H1 (cell line): Measurements from ENCODE around the gene KCTD21. TPM values are rescaled to one million over a fixed set of nuclear protein-coding genes. Genes with fewer than 3 reads are reported as not detected.

Experiments used
- CTCF ChIA-PET: fragments of 300-600 bp; sonication (Branson Sonifier 250); formaldehyde crosslinking; loops from one replicate; lab custom pipeline; 2021; ENCODE audit not compliant: partially characterized antibody; lab: Charles Lee
- POLR2A ChIA-PET: fragments of 300-600 bp; sonication (Branson Sonifier 250); formaldehyde crosslinking; loops from one replicate; lab custom pipeline; 2021; ENCODE audit warnings: inconsistent platforms; ENCODE audit not compliant: partially characterized antibody; lab: Charles Lee
- DNase-seq, 2 experiments: peaks; one replicate each; pipeline versions ENCODE4 v3.0.0 to v3.0.0-alpha.2; 2010 to 2022; ENCODE audit warnings: low spot score in 2 of 2, low read depth in 1 of 2, mixed read lengths in 1 of 2
- FAIRE-seq: peaks from 2 replicates; lab custom pipeline; 2011; peaks lifted over from hg19 to GRCh38; lab: Jason Lieb, UNC
- H2AFZ ChIP-seq: 2 replicates; pipeline ENCODE4 v1.8.1; 2012; ENCODE audit warnings: low read length, inconsistent platforms
- H2AK5ac ChIP-seq: 2 replicates; pipeline ENCODE4 v1.6.1; 2013; ENCODE audit warnings: low read depth, low read length
- H2BK120ac ChIP-seq: replicated peaks from 2 replicates; pipeline ENCODE3; 2013; ENCODE audit warnings: low read depth, low read length, inconsistent platforms
- H2BK12ac ChIP-seq: 2 replicates; pipeline ENCODE4 v1.6.1; 2013; ENCODE audit warnings: low read depth, low read length
- H2BK15ac ChIP-seq: 2 replicates; pipeline ENCODE4 v1.6.1; 2013; ENCODE audit warnings: low read length
- H2BK20ac ChIP-seq: 2 replicates; pipeline ENCODE4 v1.6.1; 2013; ENCODE audit warnings: low read length
- H2BK5ac ChIP-seq: 2 replicates; pipeline ENCODE4 v1.6.1; 2013; ENCODE audit warnings: low read depth, low read length
- H3K14ac ChIP-seq: 2 replicates; pipeline ENCODE4 v1.6.1; 2013; ENCODE audit warnings: inconsistent platforms; ENCODE audit not compliant: insufficient read length
- H3K18ac ChIP-seq: 2 replicates; pipeline ENCODE4 v1.6.1; 2013; ENCODE audit warnings: low read length; ENCODE audit errors: extremely low read depth
- H3K23ac ChIP-seq: 2 replicates; pipeline ENCODE4 v1.6.1; 2013; ENCODE audit warnings: inconsistent platforms; ENCODE audit not compliant: insufficient read length
- H3K23me2 ChIP-seq: 2 replicates; pipeline ENCODE4 v1.6.1; 2013; ENCODE audit warnings: low read depth, low read length
- H3K27ac ChIP-seq: 2 replicates; pipeline ENCODE4 v1.6.1; 2011; ENCODE audit warnings: low read depth, low read length, inconsistent platforms
- H3K27me3 ChIP-seq, 4 experiments: replicated peaks in 1 of 4; 1 replicate in 1 of 4; 2 replicates in 3 of 4; pipeline versions ENCODE4 v1.6.1 to v1.8.1; 2011 to 2013; ENCODE audit warnings: low read length in 3 of 4, mild to moderate bottlenecking in 3 of 4, inconsistent platforms in 2 of 4, mixed read lengths in 2 of 4, moderate library complexity in 1 of 4; ENCODE audit not compliant: control insufficient read depth in 3 of 4, insufficient read depth in 3 of 4; ENCODE audit errors: extremely low read depth in 1 of 4
- H3K36me3 ChIP-seq, 4 experiments: 2 replicates each; pipeline versions ENCODE4 v1.6.1 to v1.8.1; 2011 to 2013; ENCODE audit warnings: mild to moderate bottlenecking in 4 of 4, low read length in 3 of 4, moderate library complexity in 2 of 4, control low read depth in 1 of 4, inconsistent platforms in 1 of 4; ENCODE audit not compliant: insufficient read depth in 4 of 4, control insufficient read depth in 2 of 4
- H3K4ac ChIP-seq: replicated peaks from 2 replicates; pipeline ENCODE3; 2013; ENCODE audit warnings: low read length, low read depth, mixed read lengths, inconsistent platforms; ENCODE audit not compliant: insufficient read length
- H3K4me1 ChIP-seq, 4 experiments: replicated peaks in 1 of 4; 1 replicate in 1 of 4; 2 replicates in 3 of 4; pipeline versions ENCODE4 v1.6.1 to v1.8.1; 2011 to 2013; ENCODE audit warnings: low read length in 3 of 4, inconsistent platforms in 2 of 4, mixed read lengths in 1 of 4; ENCODE audit not compliant: insufficient read depth in 4 of 4, control insufficient read depth in 3 of 4
- H3K4me2 ChIP-seq, 2 experiments: 2 replicates each; pipeline versions ENCODE4 v1.6.1 to v1.8.1; 2011 to 2013; ENCODE audit warnings: low read depth in 2 of 2, low read length in 2 of 2, control low read depth in 1 of 2, inconsistent platforms in 1 of 2, mild to moderate bottlenecking in 1 of 2; ENCODE audit not compliant: insufficient read depth in 1 of 2
- H3K4me3 ChIP-seq, 4 experiments: fragments of 200-600, 300-600 bp in 1 of 4; sonication (generic), shearing (Covaris generic), sonication (Bioruptor Twin) in 1 of 4; 2 replicates each; pipeline versions ENCODE4 v1.5.1 to v1.8.1; 2011 to 2016; ENCODE audit warnings: low read length in 4 of 4, low read depth in 3 of 4, control low read depth in 2 of 4, inconsistent platforms in 2 of 4, mild to moderate bottlenecking in 2 of 4, mixed read lengths in 1 of 4, moderate library complexity in 1 of 4; ENCODE audit not compliant: insufficient read depth in 2 of 4; ENCODE audit errors: extremely low read depth in 1 of 4
- H3K56ac ChIP-seq: replicated peaks from 2 replicates; pipeline ENCODE3; 2013; ENCODE audit warnings: low read depth, mild to moderate bottlenecking, mixed read lengths, low read length, inconsistent platforms; ENCODE audit not compliant: insufficient read length
- H3K79me1 ChIP-seq: 2 replicates; pipeline ENCODE4 v1.6.1; 2013; ENCODE audit warnings: low read depth, low read length, control low read depth
- H3K79me2 ChIP-seq, 2 experiments: 2 replicates each; pipeline versions ENCODE4 v1.6.1 to v1.8.1; 2012 to 2013; ENCODE audit warnings: low read length in 2 of 2, mild to moderate bottlenecking in 2 of 2, inconsistent platforms in 1 of 2; ENCODE audit not compliant: insufficient read depth in 2 of 2, control insufficient read depth in 1 of 2
- H3K9ac ChIP-seq, 4 experiments: replicated peaks in 1 of 4; 1 replicate in 1 of 4; 2 replicates in 3 of 4; pipeline versions ENCODE4 v1.6.1 to v1.8.1; 2011 to 2013; ENCODE audit warnings: low read depth in 3 of 4, low read length in 3 of 4, control low read depth in 2 of 4, mild to moderate bottlenecking in 2 of 4, moderate library complexity in 2 of 4, inconsistent platforms in 1 of 4; ENCODE audit errors: extremely low read depth in 1 of 4
- H3K9me3 ChIP-seq, 2 experiments: 2 replicates each; pipeline versions ENCODE4 v1.6.1 to v1.8.1; 2012 to 2013; ENCODE audit warnings: mild to moderate bottlenecking in 2 of 2, moderate library complexity in 2 of 2, control low read depth in 1 of 2, inconsistent platforms in 1 of 2, low read depth in 1 of 2, low read length in 1 of 2, mixed read lengths in 1 of 2; ENCODE audit not compliant: insufficient read depth in 2 of 2
- H4K20me1 ChIP-seq, 2 experiments: replicated peaks in 1 of 2; 2 replicates each; pipeline versions ENCODE3 to v1.8.1; 2011 to 2013; ENCODE audit warnings: inconsistent platforms in 2 of 2, low read length in 2 of 2, mild to moderate bottlenecking in 1 of 2; ENCODE audit not compliant: insufficient read depth in 2 of 2, control insufficient read depth in 1 of 2
- H4K5ac ChIP-seq: 2 replicates; pipeline ENCODE4 v1.6.1; 2013; ENCODE audit warnings: low read length, low read depth, mixed read lengths, inconsistent platforms; ENCODE audit not compliant: insufficient read length
- H4K8ac ChIP-seq: 2 replicates; pipeline ENCODE4 v1.8.0; 2013; ENCODE audit warnings: mild to moderate bottlenecking, moderate library complexity, low read length, inconsistent platforms; ENCODE audit not compliant: insufficient read depth; ENCODE audit errors: extremely low read depth
- H4K91ac ChIP-seq: replicated peaks from 2 replicates; pipeline ENCODE3; 2013; ENCODE audit warnings: low read length, mixed read lengths, inconsistent platforms; ENCODE audit not compliant: insufficient read length
- CREB1 ChIP-seq: IDR thresholded peaks from 2 replicates; pipeline ENCODE4 v1.6.1; 2012; ENCODE audit warnings: inconsistent platforms
- EGR1 ChIP-seq: IDR thresholded peaks from 2 replicates; pipeline ENCODE4 v1.6.1; 2011; ENCODE audit warnings: low read depth, low read length, borderline replicate concordance
- GTF2F1 ChIP-seq: IDR thresholded peaks from 2 replicates; pipeline ENCODE4 v1.6.1; 2012; ENCODE audit warnings: low read depth, low read length, improper control_type of control experiment, borderline replicate concordance
- HDAC6 ChIP-seq: IDR thresholded peaks from one replicate; pipeline ENCODE4 v1.7.1; 2012; ENCODE audit warnings: low read depth, mild to moderate bottlenecking, inconsistent platforms, low read length, moderate library complexity
- JUND ChIP-seq: IDR thresholded peaks from 2 replicates; pipeline ENCODE4 v1.6.1; 2011; ENCODE audit warnings: mild to moderate bottlenecking, improper control_type of control experiment, low read length
- POLR2AphosphoS5 ChIP-seq: IDR thresholded peaks from 2 replicates; pipeline ENCODE4 v1.6.1; 2011; ENCODE audit warnings: low read depth, low read length
- RBBP5 ChIP-seq: IDR thresholded peaks from 2 replicates; pipeline ENCODE4 v1.7.1; 2012; ENCODE audit warnings: low read depth, mild to moderate bottlenecking, inconsistent platforms, low read length, moderate library complexity, borderline replicate concordance
- RNF2 ChIP-seq: fragments of 200-900, 300-1000 bp; sonication (generic); IDR thresholded peaks from 2 replicates; pipeline ENCODE4 v1.7.1; 2016; ENCODE audit warnings: borderline replicate concordance, low read depth, mild to moderate bottlenecking, antibody characterized with exemption, low read length; ENCODE audit not compliant: poor library complexity, severe bottlenecking; ENCODE audit errors: missing control alignments
- RXRA ChIP-seq: IDR thresholded peaks from 2 replicates; pipeline ENCODE4 v1.6.1; 2011; ENCODE audit warnings: low read depth, mild to moderate bottlenecking, low read length, moderate library complexity; ENCODE audit not compliant: insufficient read depth
- TAF7 ChIP-seq: optimal IDR thresholded peaks from 2 replicates; pipeline ENCODE3; 2011; ENCODE audit warnings: low read depth, mild to moderate bottlenecking, inconsistent platforms, low read length, moderate library complexity, borderline replicate concordance
- TEAD4 ChIP-seq: IDR thresholded peaks from 2 replicates; pipeline ENCODE4 v1.6.1; 2012; ENCODE audit warnings: low read depth, low read length, inconsistent platforms, mixed read lengths
- WGBS, 2 experiments: shearing (Covaris generic) in 1 of 2; methylation state at CpG; one replicate each; pipeline versions ENCODE4 v1.1.6 to v1.1.7; 2013 to 2015; ENCODE audit warnings: low lambda C conversion rate in 2 of 2, mixed read lengths in 2 of 2, inconsistent platforms in 1 of 2, low coverage in 1 of 2, missing lambda C conversion rate in 1 of 2; ENCODE audit not compliant: insufficient replicate concordance in 2 of 2, insufficient coverage in 1 of 2, insufficient read length in 1 of 2; ENCODE audit errors: extremely low coverage in 1 of 2, missing lambda C conversion rate in 1 of 2; 5-methylcytosine and 5-hydroxymethylcytosine counted together
- polyA plus RNA-seq, 7 experiments: library from polyadenylated mRNA; depleted of rRNA in 3 of 7; stranded (reverse) in 5 of 7; unstranded in 2 of 7; fragments of >200 nt in 5 of 7; fragments of 200-250 nt in 2 of 7; gene quantifications; 1 replicate in 5 of 7; 2 replicates in 1 of 7; 4 replicates in 1 of 7; pipeline versions ENCODE4 v1.2.1 to v1.2.3, GENCODE V29; 2011 to 2013; ENCODE audit warnings: missing spikeins in 2 of 7, mixed read lengths in 2 of 7
- total RNA-seq: library from RNA; stranded (reverse); fragmentation: NEBNext Ultra II Directional; extraction: Animal tissue kit (Norgen Biotek cat#: 25700); gene quantifications from 2 replicates; pipeline ENCODE4 v1.2.1, GENCODE V29; 2021

Gene KCTD21
- total and polyA plus RNA-seq, 2 of the 8 experiments (the other 6 are each of a cell fraction or from before 2014, with no cell fraction given), result 3.2 to 4.1 TPM

- H3K79me1 ChIP-seq, result no peaks in the 10 kb centered on the region
- TF ChIP-seq TEAD4 (no peak), RNF2 (no peak), TAF7 (no peak), JUND (no peak), RXRA (no peak), RBBP5 (no peak), CREB1 (no peak), POLR2AphosphoS5 (no peak), HDAC6 (no peak), GTF2F1 (no peak), EGR1 (no peak)
- H2BK15ac ChIP-seq, result no peak overlapping the region
- no peak overlapping the region for H3K18ac ChIP-seq
- H4K91ac ChIP-seq, result no peak overlapping the region
- no peak overlapping the region for H3K9ac ChIP-seq
- FAIRE-seq, result no peak
- H3K23me2 ChIP-seq, result no peaks in the 10 kb centered on the region
- no peak overlapping the region for H2AFZ ChIP-seq
- DNase-seq, result no peak
- H3K27me3 ChIP-seq, result no peaks in the 10 kb centered on the region
- no peak overlapping the region for H3K27ac ChIP-seq
- H3K9me3 ChIP-seq, result no peaks in the 10 kb centered on the region
- no peak overlapping the region for H2BK12ac ChIP-seq
- no peaks in the 10 kb centered on the region for H3K36me3 ChIP-seq
- no peak overlapping the region for H2BK5ac ChIP-seq
- H2AK5ac ChIP-seq, result no peak overlapping the region
- ChIA-PET CTCF (interaction anchor here (1.0 to 3.5 kb wide), 8 partner anchors 9 to 335 kb away, joined by 3 to 38 read pairs (median 4); no protein-coding TSS in a partner anchor), POLR2A (no interaction called here)
- H3K4ac ChIP-seq, result no peak overlapping the region
- no peak overlapping the region for H2BK120ac ChIP-seq
- no peaks in the 10 kb centered on the region for H3K79me2 ChIP-seq
- no peak overlapping the region for H4K5ac ChIP-seq
- no peak overlapping the region for H3K4me2 ChIP-seq
- H3K14ac ChIP-seq, result no peak overlapping the region
- no peak overlapping the region for H3K23ac ChIP-seq
- no peaks in the 10 kb centered on the region for H3K4me1 ChIP-seq
- 86% methylated on average over 2 of the region's 2 CpGs; no CpG with 5 or more reads in 1 of the 2 experiments for WGBS, 2 experiments
- no peaks in the 10 kb centered on the region for H4K20me1 ChIP-seq
- H3K4me3 ChIP-seq, result no peak overlapping the region
- no peak overlapping the region for H4K8ac ChIP-seq
- no peak overlapping the region for H3K56ac ChIP-seq
- H2BK20ac ChIP-seq, result no peak overlapping the region
Measured at GRCh38 chr11:78229106-78229505, 40.7 kb upstream of the KCTD21 start.
